NCI-H146 (cell line): ENCODE measurements around the gene MRPL40.
A peak's percentile ranks its signal among the peaks of the same experiment; 100 is the strongest.
"Not testable (repeated sequence)": the region's sequence is repeated elsewhere in the genome, so short reads cannot be mapped to it uniquely, and the experiment has no call there.

Experiments used
- DNase-seq: peaks from one replicate; lab custom pipeline; 2025; lab: John Stamatoyannopoulos, UW

The MRPL40 gene

GRCh38 chr22:19407649-19408606 is 24.4 kb upstream of the MRPL40 start:
- peak; percentile 32 for DNase-seq

DNA sequence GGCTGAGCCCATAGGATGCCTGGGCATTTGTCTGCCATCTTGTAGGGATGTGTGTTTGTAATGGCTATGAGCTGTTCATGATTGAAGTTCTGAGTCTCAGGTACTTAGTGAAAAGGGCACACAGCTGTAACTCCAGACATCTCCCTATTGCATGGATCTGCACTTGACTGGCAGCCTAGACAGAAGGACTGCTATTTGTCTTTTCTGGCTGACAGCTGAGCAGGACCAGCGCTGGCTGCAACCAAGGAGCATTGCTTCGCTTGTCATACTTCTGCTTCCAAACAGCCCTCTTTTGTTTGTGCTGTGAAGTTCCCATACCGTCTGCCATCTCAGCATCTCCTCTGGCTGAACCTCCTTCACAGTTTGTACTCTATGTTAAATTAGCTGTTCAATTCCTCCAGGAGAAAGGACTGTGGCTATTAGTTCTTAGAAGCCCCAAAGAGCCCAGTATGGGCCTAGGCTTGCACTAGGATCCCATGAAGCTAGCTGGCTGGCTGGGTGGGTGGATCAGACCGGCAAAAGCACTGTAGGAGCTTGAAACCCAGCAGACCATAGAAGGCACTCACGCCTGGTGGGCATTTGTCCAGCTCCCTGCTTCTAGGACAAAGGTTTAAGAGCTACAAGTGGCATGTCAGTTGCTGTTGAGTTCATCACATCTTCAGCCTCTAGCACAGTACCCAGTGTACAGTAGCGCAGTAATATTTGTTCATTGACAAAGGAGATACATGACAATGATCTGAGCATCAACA is 21.2 kb upstream of the MRPL40 start:
- DNase-seq = no peak

GRCh38 chr22:19411690-19412045 is 20.7 kb upstream of the MRPL40 start:
- no peak for DNase-seq

DNA sequence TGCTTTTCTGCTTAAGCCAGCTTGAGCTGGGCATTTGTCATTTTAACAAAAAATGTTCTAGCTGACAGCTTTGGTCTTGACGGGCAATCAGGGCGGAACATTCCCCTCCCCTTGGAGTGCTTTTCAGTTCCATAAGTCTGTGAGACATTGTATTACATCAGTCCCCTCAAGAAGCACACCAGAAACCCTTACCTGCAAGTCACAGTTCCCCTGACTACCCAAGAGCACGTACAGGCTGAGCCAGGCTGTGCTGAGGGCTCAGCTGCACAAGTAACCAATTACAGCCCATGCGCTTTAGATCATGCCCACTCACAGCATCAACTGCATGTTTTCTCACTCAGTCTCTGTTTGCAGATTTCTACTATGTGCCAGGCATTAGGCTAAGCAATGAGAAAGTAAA is 19.9 kb upstream of the MRPL40 start:
- no peak for DNase-seq

- no peak for DNase-seq
These were observed 19.4 kb upstream of the MRPL40 start for GRCh38 chr22:19412923-19413322.

DNA sequence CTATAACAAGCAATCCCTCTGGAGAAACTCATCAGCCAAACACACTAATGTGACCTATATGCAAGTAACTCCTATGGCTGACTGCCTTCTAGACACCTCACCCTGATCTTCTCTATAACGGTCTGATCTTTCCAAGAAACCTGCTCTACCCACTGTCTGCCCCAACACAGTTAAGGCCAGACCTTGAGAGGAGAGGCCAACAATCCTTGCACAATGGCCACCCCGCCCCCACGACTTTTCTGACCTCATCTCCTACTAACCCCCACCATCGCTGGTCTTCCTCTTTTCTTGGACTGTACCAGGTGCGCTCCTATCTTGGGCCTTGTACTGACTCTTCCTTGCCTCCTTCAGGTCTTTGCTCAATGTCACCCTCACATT is 13.3 kb upstream of the MRPL40 start:
- no peak for DNase-seq

DNA sequence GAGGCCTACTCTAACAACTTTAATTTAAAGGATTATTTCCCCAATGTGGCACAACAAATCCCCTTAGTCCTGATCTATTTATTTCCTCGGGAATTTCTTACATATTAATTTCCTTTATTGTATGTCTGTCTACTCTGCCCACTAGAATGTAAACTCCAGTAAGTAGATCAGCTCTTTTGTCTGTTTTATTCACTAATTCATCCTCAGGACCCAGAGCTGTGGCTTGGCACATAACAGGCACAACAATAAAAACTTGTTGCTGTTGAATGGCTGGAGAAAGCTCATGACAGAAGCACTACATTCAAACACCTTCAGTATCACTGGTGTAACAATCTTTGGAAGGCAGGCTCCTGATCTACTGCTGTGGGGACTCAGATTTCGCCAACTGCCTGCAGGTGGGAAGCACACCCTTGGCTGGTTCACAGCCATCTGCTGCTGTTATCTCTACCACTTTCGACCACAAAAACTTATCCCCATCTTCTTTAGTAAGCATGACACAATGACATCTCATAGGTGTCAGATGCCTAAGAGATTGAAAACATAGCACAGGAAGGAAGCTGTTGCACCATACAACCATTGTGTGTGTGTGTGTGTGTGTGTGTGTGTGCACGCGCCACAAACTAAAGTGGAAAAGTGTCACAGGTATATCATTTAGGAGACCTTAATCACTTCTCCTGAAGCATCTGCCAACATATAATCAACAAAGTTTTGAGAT is 12.7 kb upstream of the MRPL40 start:
- no peak for DNase-seq

DNA sequence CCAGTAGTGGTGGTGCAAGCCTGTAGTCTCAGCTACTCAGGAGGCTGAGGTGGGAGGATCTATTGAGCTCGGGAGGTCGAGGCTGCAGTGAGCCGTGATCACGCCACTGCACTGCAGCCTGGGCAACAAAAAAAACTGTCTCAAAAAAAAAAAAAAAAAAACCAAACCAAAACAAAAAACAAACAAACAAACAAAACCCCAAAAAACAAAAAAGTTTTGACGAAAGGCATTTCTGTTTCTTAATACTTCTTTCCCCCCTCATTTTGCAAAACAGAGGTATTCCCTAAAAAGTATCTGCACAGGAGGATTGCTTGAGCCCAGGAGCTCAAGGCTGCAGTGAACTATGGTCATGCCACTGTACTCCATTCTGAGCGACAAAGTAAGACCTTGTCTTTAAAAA is 12.0 kb upstream of the MRPL40 start:
- no peak for DNase-seq

DNA sequence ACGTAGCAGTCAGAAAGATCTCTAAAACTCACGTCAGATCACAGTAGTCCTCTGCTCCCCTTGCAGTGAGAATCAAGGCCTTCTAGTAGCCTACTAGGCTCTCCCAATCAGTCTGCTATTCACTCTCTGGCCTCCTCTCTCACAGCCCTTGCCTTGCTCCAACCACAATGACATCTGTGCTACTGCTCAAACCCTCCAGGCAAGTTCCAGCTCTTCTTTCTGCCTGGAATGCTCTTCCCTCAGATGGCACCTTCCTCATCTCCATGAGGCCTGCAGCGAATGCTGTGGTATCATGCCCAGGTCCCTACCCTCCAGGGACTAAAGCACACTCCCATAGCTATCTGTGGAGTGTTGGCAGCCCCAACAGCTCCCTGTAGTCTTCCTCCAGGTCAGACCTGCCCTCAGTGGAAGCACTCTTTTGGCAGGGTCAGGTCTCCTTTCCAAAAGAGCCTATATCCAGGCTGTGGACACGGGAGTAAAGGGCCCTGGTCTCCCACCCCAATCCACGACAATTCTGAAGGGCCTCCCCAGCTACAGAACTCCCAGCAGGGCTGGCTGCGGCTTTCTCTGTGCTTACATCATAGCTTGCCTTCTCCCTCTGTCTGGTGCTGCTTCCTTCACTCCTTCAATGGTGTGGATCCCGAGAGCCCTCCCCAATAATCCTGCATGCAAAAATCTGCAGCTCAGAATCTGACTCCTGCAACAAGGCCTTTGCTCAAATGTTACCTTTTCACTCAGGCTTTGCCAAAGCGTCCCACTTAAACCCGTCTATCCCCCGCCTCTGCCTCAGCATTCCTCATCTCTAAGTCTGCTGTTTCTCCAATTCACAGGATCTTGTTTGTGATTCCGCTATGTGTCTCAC is 9.7 kb upstream of the MRPL40 start:
- DNase-seq = no peak

DNA sequence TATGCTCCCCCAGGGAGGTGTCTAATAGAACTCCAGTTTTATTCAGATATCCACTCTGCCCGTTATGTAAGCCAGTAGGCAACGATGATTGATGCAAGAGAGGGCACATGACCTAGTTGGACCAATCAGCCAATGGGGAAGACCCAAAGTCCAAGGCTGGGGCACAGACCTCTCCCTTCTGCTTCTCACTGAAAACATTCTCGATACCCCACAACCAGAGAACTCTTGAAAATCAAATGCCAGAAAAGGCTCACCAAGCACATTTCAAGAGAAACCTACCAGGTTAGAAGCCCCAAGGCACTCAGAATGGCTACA is 8.2 kb upstream of the MRPL40 start:
- DNase-seq = no peak

DNA sequence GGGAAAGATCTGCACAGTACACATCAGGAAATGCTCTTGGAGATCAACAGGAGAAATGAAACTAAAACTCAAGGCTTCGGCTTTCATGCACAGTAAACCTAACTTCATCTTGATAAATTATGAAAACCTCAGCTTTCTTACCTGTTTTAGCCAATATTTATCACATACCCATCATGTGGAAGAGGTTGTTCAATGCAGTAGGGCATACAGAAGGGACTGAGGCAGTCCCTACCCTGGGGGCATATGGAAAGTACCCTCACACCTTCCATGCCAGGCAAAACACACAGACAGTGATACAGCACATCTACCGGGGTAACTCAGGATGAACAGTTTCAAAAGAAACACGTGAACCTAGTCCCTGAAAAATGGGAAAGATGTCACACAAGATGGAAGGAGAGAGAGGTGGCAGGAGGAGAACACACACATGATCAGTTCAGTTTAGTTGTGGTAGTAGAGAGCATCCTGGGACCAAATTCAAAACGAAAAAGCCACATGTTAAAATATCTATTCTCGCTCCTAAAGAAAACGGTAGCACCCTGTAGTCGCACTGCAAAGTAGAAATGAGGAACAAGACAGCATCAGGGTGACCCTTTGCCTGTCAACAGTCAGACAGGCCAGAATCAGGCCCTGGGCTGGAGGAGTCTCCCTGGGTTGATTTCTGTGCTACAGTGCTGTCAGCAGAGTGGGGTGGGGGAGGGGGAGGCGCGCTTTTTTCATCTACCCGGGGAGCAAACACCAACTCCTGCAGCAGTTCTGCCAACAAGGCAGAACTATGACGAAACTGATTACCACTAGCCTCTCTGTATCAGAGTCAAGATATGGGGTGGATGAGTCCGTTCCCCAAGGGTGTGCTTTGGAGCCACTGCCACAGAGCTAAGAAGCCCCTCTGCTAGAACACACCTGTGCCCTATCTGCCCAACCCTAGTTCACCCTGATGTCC is 2.1 kb upstream of the MRPL40 start:
- DNase-seq = no peak

- DNase-seq = peak; percentile 29
These were observed 1.3 kb upstream of the MRPL40 start for GRCh38 chr22:19430890-19431541.

GRCh38 chr22:19431649-19432132 is 654 bp upstream of the MRPL40 start, which contains the start of gene HIRA:
HIRA (minus strand) TSS chr22:19431733; CDS start chr22:19431476, 257 bp downstream.
- DNase-seq = peak; percentile 65

GRCh38 chr22:19434401-19434800 is 2.1 kb downstream of the MRPL40 start:
- no peak for DNase-seq

DNA sequence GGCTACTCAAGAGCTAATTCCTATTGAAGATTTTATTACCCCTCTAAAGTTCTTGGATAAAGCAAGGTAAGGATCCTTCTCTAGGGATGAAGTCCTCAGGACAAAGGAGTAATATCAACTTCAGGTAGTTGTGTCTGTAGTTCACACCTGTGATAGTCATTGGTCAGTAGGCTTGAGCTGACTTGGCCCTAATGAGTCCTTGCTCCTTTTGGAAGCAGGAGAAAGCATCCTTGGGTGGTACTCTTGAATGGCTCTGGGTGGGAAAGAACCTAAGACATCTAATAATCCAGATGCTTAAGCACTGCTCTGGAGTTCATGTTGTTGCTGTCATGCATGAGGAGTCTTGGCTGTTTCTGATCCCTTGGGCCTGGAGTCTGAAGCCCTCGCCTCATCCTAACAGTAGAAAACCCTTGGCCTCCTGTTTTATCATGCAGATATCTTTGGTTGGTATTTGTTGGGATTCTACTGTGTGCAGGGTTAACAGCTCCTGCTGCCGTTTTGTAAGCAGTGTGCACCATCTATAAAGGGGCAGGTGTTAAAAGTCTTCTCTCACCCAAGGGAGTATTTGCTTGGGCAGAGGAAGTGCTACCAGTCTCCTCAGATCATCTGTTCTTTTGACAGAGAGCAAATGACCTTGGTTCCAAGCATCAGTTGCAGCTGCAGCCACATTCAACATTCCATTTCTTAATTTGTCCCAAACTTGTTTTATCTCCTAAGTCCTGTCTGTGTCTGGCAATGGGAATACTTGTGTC is 2.7 kb downstream of the MRPL40 start:
- DNase-seq = no peak

GRCh38 chr22:19436444-19437161 is 4.3 kb downstream of the MRPL40 start:
- not testable (repeated sequence) for DNase-seq

DNA sequence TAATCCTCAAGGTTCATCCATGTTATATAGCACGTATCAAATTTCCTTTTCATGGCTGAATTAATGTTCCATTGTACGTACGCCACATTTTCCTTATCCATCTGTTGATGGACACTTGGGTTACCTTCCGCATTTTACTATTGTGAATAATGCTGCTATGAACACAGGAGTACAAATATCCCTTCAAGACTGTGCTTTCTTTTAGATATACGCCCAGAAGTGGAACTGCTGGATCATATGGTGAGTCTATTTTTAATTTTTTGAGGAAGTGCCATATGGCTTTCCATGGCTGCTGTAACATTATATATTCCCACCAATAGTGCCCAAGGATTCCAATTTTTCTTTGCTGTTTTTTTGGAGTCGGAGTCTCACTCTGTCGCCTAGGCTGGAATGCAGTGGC is 6.0 kb downstream of the MRPL40 start:
- DNase-seq = no peak

DNA sequence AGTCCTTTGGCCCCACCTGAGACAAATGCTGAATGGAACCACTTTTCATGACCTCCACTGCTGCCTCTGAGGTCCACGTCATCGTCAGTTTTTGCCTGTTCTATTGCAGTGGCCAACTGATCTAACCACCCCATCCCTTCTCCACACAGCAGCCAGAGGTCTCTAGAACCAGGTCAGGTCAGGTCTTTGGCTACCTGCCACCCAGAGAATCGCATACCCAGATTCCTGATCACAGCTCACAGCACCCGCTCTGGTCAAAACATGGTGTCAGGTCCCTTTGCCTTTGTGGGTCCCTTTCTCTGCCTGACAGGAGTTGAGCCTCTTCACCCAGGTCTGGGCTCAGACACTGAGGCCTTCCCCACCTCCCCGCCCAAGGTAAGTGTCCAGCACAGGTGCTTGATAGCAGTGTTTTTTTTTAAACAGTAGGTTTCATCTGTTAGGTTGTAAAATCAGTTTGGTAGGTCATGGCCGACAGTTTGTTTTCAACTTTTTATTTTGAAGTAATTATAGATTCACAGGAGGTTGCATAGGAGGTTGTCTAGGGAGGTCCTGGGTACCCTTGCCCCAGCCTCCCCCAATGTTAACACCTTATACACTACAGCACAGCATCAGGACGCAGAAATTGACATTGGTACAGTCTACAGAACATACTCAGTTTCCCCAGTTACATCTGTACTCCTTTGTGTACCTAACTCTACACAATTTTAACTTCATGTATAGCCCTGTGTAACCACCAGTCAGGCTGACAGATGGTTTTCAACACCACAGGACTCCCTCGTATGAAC is 8.3 kb downstream of the MRPL40 start:
- DNase-seq = no peak
